ENCODE data around the gene COPG2.
"Not testable (repeated sequence)": the region's sequence is repeated elsewhere in the genome, so short reads cannot be mapped to it uniquely, and the experiment has no call there.

COPG2 gene

GRCh38 chr7:130668258-130669084 is at the start of gene COPG2:
Gene COPG2, minus strand, starts transcription at chr7:130668748. Its CDS starts 80 bp downstream, at chr7:130668668.
- peak; percentile 56 for DNase-seq (ENCODE audit: low read depth)

GRCh38 chr7:130712416-130712815 is 43.9 kb upstream of the COPG2 start:
- no peak for DNase-seq (ENCODE audit: low read depth)

- no peak for DNase-seq (ENCODE audit: low read depth)
These were observed 40.2 kb upstream of the COPG2 start for GRCh38 chr7:130708766-130709165.

GRCh38 chr7:130708001-130708400 is 39.5 kb upstream of the COPG2 start:
- DNase-seq (ENCODE audit: low read depth) = no peak

GRCh38 chr7:130703851-130704250 is 35.3 kb upstream of the COPG2 start:
- DNase-seq (ENCODE audit: low read depth) = no peak

GRCh38 chr7:130701650-130702049 is 33.1 kb upstream of the COPG2 start:
- DNase-seq (ENCODE audit: low read depth) = no peak

GRCh38 chr7:130700760-130701159 is 32.2 kb upstream of the COPG2 start:
- DNase-seq (ENCODE audit: low read depth) = no peak

- DNase-seq (ENCODE audit: low read depth) = no peak
These were observed 31.1 kb upstream of the COPG2 start for GRCh38 chr7:130699686-130700085.

- DNase-seq (ENCODE audit: low read depth) = no peak
These were observed 29.3 kb upstream of the COPG2 start for GRCh38 chr7:130697820-130698219.

GRCh38 chr7:130695840-130696239 is 27.3 kb upstream of the COPG2 start:
- no peak for DNase-seq (ENCODE audit: low read depth)

- not testable (repeated sequence) for DNase-seq (ENCODE audit: low read depth)
These were observed 23.8 kb upstream of the COPG2 start for GRCh38 chr7:130692396-130692795.

- DNase-seq (ENCODE audit: low read depth) = no peak
These were observed 21.1 kb upstream of the COPG2 start for GRCh38 chr7:130689683-130690082.

- DNase-seq (ENCODE audit: low read depth) = no peak
These were observed 14.5 kb upstream of the COPG2 start for GRCh38 chr7:130683026-130683425.

GRCh38 chr7:130674456-130674855 is 5.9 kb upstream of the COPG2 start:
- DNase-seq (ENCODE audit: low read depth) = no peak

- DNase-seq (ENCODE audit: low read depth) = no peak
These were observed 4.5 kb upstream of the COPG2 start for GRCh38 chr7:130673066-130673465.

- no peak for DNase-seq (ENCODE audit: low read depth)
These were observed 3.6 kb upstream of the COPG2 start for GRCh38 chr7:130672146-130672545.

GRCh38 chr7:130669085-130669700 is 645 bp upstream of the COPG2 start:
- no peak for DNase-seq (ENCODE audit: low read depth)

GRCh38 chr7:130667593-130668257 is 823 bp downstream of the COPG2 start:
- DNase-seq (ENCODE audit: low read depth) = no peak

- no peak for DNase-seq (ENCODE audit: low read depth)
These were observed 6.1 kb downstream of the COPG2 start for GRCh38 chr7:130662426-130662825.

GRCh38 chr7:130655286-130655685 is 13.3 kb downstream of the COPG2 start:
- DNase-seq (ENCODE audit: low read depth) = no peak

- DNase-seq (ENCODE audit: low read depth) = no peak
These were observed 13.7 kb downstream of the COPG2 start for GRCh38 chr7:130654850-130655249.

GRCh38 chr7:130650611-130651120 is 17.9 kb downstream of the COPG2 start:
- DNase-seq (ENCODE audit: low read depth) = no peak
